Measurements from ENCODE around the gene PEX14.

PEX14 gene

GRCh38 chr1:10671622-10672342 is 197.0 kb downstream of the PEX14 start:
- DNase-seq = no peak

- no peak for DNase-seq
Observed at GRCh38 chr1:10672343-10673050, 197.7 kb downstream of the PEX14 start.

GRCh38 chr1:10673109-10673711 is 198.5 kb downstream of the PEX14 start:
- no peak for DNase-seq

GRCh38 chr1:10674222-10674621 is 199.5 kb downstream of the PEX14 start:
- no peak for DNase-seq

- no peak for DNase-seq
Observed at GRCh38 chr1:10674700-10675609, 200.2 kb downstream of the PEX14 start.

GRCh38 chr1:10675813-10676212 is 201.1 kb downstream of the PEX14 start:
- no peak for DNase-seq

- no peak for DNase-seq
Observed at GRCh38 chr1:10676963-10677362, 202.2 kb downstream of the PEX14 start.

- DNase-seq = no peak
Observed at GRCh38 chr1:10677491-10678391, 203.0 kb downstream of the PEX14 start.

- no peak for DNase-seq
Observed at GRCh38 chr1:10678402-10678801, 203.7 kb downstream of the PEX14 start.

- no peak for DNase-seq
Observed at GRCh38 chr1:10678852-10679251, 204.1 kb downstream of the PEX14 start.

GRCh38 chr1:10679496-10680220 is 204.9 kb downstream of the PEX14 start:
- no peak for DNase-seq
